Hindlimb muscle (tissue), 1 donor: ENCODE results near the gene ARHGAP26. TPM values are rescaled to one million over a fixed set of nuclear protein-coding genes. Genes with fewer than 3 reads are reported as not detected.
"Not testable (repeated sequence)": the region's sequence is repeated elsewhere in the genome, so short reads cannot be mapped to it uniquely, and the experiment has no call there.

ENCODE experiments used
- DNase-seq: peaks from one replicate; pipeline ENCODE4 v3.0.0-alpha.2; 2013
- polyA plus RNA-seq: library from polyadenylated mRNA; unstranded; fragments of 120-200 nt; gene quantifications from one replicate; pipeline ENCODE4 v1.2.1, GENCODE V29; 2013; ENCODE audit not compliant: insufficient read length

Gene ARHGAP26
- polyA plus RNA-seq, 1 donor = 13.8 TPM

- no peak for DNase-seq
These were observed 330.9 kb downstream of the ARHGAP26 start for GRCh38 chr5:143101121-143101520.

DNA sequence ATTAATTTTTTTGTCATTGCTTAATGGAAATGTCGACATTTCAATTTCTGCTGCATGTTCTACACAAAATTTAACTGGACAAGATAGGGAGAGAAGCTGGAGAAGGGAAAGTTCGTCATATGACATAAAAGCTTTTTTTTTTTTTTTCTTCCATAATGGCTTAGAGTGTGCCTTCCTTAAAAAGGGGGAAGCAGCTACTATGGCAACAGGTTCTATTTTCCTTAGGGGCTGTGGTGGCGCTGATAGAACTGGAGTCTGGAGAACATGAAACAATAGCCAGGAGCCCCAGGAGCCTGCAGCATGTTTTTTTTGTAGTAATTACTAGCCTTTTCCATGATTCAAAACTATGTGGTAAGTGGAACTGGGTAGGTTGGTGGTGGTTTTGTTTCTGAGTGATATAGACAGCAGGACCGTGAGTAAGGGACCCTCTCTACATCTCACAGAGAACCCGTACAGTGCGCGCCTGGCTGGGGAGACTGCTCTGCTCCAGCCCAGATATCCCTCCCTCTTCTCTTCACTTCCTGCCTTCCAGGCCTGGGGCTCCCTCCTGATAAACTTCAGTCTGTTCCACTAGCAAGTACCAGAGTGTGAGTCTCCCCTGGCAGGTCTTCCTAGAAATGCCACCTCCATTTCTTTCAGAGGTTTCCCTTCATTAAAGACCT, 331.7 kb downstream of the ARHGAP26 start:
- DNase-seq = no peak

- DNase-seq = no peak
These were observed 332.2 kb downstream of the ARHGAP26 start for GRCh38 chr5:143102411-143102810.

DNA sequence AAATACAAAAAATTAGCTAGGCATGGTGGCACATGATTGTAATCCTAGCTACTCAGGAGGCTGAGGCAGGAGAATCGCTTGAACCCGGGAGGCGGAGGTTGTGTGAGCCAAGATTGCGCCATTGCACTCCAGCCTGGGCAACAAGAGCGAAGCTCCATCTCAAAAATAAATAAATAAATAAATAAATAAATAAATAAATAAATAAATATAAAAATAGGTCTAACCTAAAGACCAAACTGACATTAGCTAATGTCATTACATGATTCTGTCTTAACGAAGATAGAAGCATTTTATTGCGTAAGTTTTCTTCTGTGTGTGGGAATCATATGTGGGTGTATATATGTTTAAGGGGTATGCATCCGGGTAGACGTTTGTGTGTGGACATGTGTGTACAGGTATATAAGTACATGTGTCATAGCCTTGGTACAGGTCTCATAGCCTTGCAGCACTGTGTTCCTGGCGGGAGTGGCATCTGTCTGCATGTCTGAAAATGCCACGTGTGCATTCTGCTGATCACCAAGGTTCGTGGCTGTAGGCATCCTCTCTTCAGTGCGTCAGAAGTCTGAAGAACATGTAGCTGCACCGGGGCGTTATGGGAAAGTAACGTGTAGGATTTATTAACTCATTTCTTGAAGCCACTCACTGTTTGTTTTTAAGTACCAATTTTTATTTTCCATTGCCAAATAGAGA, 335.2 kb downstream of the ARHGAP26 start:
- no peak for DNase-seq

DNA sequence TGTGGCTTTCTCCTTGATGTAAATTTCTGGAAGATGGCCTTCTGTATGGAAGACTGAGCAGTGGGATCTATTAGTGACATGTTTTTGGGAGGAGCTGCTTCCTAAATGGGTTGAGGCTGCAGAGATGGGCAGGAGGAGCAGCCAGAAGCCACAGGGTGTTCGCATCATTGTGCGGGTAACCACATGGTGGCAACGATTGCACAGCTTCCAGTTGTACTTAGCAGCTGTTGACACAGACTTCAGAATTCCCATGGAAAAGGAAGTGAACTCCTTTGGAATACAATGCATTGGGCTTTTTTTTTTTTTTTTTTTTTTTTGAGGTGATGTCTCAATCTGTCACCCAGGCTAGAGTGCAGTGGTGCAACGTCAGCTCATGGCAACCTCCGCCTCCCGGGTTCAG, 336.0 kb downstream of the ARHGAP26 start:
- DNase-seq = no peak

GRCh38 chr5:143108498-143109128, 338.4 kb downstream of the ARHGAP26 start:
- DNase-seq = no peak

GRCh38 chr5:143110591-143110990, 340.4 kb downstream of the ARHGAP26 start:
- DNase-seq = no peak

DNA sequence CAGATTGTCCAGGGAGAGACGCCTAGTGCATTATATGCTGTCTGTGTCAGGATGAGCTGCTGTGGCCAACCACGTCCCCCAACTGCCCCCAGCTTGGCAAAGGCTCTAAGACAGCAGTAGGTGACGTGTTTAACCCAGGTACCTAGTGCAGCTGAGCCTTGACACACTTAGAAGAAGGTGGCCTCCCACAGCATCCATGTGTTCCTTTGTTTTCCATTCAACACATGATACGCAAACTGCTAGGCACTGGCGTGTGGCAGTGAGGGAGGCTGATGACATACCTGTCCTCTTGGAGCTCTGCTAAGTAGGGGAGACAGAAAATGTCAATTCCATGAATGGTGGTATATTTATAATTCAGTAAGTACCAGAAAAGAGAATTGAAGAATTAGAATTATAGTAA, 341.6 kb downstream of the ARHGAP26 start:
- no peak for DNase-seq

DNA sequence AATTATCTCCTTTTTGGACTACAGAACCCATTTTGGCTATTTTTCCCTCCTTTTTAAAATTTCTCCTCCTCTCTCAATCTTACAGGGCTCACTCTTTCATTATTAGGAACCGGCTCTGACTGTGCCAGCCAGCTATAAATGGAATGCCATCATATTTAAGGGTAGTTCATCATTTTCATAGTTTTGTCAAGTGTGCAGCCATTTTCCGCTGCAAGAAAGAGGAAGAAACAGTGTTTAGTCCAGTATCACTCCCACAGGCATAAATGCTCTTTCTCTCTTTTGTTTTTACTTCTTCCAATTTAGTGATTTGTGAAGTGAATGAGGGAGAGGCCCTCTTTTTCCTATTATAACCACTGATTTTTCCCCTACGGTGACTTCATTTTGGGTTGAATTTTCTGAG, 343.3 kb downstream of the ARHGAP26 start:
- no peak for DNase-seq

DNA sequence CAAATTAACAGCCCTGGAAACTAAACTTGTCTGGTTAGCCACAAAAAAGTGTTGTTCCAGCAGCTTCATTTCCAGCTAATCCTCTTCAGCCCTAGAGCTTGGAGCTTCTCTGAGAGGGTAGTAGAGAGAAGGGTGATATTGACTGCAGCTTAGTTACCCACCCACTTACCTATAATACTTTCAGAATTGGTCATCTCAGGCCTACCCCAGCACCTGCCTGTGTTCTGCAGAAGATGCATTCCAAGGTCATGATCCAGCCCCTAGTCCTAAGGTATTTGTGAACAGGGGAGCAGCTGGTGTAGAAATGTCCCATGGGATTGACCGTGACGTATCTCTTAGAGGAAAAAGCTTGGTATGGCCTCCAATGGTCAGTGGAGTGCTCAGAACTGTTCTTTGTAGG, 344.3 kb downstream of the ARHGAP26 start:
- DNase-seq = no peak

GRCh38 chr5:143115381-143115780, 345.2 kb downstream of the ARHGAP26 start:
- DNase-seq = no peak

DNA sequence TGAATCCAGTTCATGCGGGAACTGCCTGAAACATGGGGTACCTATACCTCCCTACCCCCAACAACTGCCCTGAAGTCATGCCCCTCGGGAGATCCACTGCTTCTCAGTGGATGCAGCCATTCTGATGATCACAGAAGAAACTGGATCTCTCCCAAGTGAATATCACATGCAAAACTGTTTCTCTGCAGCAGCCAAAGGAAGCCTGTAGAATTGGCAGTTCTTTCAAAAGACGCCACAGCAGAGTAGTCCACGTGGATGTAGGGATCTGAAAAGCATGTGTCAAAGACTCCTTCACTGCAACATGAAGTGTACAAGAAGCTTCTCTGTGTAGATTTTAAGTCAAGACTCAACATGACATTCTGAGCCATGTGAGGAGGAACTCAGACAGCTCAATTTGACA, 346.6 kb downstream of the ARHGAP26 start:
- no peak for DNase-seq

GRCh38 chr5:143117821-143118220, 347.6 kb downstream of the ARHGAP26 start:
- DNase-seq = no peak

GRCh38 chr5:143118222-143118621, 348.0 kb downstream of the ARHGAP26 start:
- DNase-seq = no peak

DNA sequence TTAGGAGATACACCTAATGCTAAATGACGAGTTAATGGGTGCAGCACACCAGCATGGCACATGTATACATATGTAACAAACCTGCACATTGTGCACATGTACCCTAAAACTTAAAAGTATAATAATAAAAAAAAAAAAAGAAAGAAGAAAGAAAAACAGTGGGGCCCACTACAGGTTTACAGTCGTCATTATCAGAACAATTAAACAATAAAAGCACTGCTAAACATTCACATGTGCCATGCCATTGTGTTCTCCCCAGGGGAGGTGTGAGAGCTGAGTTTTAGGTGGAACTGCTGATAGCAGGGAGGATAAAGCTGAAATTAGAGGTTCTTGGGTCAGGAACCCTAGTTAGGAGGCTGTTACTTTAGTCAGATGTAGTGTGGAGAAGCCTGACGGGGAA, 348.6 kb downstream of the ARHGAP26 start:
- DNase-seq = not testable (repeated sequence)

GRCh38 chr5:143119291-143119769, 349.2 kb downstream of the ARHGAP26 start:
- DNase-seq = no peak

GRCh38 chr5:143119881-143120341, 349.7 kb downstream of the ARHGAP26 start:
- no peak for DNase-seq

GRCh38 chr5:143120460-143121134, 350.4 kb downstream of the ARHGAP26 start:
- DNase-seq = no peak

DNA sequence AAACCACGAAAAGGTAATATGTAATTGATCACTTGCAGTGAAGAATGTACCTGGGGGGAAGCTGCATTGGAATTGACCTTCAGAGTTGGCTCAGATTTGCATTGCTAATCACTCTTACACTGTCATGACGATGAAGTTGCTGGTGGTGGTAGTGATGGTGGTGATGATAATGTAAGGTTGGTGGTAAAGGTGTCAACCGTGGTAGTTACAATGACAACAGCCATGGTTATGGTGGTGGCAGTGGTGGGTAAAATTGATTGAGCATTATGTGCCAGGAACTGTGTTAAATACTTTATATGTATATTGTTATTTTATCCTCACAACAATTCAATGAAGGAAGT, 350.9 kb downstream of the ARHGAP26 start:
- DNase-seq = no peak

DNA sequence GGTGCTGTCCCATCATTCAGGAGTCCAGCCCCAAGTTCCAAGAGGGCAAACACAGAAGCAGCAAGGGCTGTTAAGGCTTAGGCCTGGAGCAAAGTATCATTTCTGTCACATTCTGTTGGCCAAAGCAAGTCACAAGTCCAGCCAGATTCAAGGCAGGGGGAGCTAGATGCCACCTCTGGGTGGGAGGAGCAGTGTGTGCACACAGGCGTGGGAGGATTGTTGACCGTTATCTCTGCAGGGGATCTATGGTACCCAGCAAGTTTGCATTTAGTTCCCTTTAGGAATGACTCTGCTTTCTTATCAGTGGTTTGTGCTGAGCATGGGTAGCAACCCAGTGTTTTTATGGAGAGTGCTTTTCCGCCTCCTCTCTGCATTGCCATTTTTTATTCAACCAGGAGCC, 354.4 kb downstream of the ARHGAP26 start:
- DNase-seq = no peak

GRCh38 chr5:143126174-143127019, 356.2 kb downstream of the ARHGAP26 start:
- DNase-seq = no peak

- DNase-seq = no peak
These were observed 358.4 kb downstream of the ARHGAP26 start for GRCh38 chr5:143128412-143129071.
